ENCODE results near the gene GLB1L3. TPM values are rescaled to one million over a fixed set of nuclear protein-coding genes. Genes with fewer than 3 reads are reported as not detected.
"Not testable (repeated sequence)": the region's sequence is repeated elsewhere in the genome, so short reads cannot be mapped to it uniquely, and the experiment has no call there.

Gene GLB1L3
- total RNA-seq, 1 donor from 2014 or later = 10.9 TPM

DNA sequence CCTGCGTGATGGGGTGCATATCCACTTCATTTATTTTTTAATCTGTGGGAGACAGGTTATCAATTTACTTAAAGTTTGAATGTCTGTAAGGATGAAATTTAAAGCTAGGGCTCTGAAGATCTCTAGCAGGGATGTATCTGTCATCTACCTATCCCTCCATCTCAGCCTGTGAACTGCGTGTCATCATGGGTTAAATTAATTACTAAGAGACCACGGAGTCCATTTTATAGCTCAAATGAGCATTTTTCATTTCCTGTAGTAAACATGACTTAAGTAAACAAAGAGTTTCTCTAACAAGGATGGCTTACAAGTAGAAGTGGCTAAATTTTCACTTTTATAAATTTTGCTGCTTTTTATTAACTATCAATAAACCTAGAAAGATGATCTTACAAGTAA, 2.9 kb upstream of the GLB1L3 start:
- intact Hi-C loops (cut with micrococcal nuclease) = no loop called here

- intact Hi-C loops (cut with micrococcal nuclease) = loop anchor here (1.0 to 5.0 kb wide), 5 partner anchors 22 to 206 kb away; partner anchors contain the start of genes ACAD8, B3GAT1, GLB1L2 and JAM3
Observed at GRCh38 chr11:134275188-134275533, 1.0 kb upstream of the GLB1L3 start.

DNA sequence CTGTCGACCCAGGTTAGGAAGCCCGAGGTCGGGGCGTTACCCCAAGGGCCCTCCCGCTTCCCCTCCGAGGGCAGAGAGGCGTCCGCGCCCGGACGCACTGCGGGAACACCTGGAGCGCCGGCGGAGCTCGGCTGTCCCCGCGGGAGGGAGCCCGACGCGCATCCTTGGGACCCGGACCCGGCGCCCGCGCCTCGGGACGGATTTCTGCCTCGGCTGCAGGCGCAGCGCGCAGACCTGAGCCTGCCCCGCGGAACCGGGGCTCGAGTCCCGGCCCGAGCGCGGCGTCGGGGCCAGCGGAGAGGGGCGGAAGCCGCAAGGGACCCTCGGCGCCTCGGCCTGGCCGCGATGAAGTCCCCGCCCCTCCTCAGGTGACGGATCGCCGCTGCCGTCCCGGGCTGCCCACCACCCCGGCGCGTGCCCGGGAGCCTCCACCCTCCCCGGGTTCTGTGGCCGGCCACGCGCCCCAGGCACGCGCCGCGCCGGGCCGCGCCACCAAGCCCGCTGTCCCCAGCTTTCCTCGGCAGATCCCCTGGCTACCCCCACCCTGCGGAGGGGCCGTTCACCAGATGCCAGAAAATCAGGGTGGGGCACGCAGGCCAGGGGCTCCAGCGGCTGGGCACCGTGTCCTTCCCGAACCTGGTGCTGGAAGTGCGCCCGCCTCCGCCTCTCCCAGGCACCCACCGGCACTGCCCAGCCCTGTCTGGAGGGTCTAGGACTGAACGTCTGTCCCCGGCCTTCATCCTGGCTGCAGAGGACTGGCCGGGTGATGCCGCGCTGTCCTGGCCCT, 410 bp downstream of the GLB1L3 start:
- intact Hi-C loops (cut with micrococcal nuclease) = loop anchor here (1.0 to 5.0 kb wide), 5 partner anchors 14 to 328 kb away; partner anchors contain the start of genes B3GAT1 and VPS26B

GRCh38 chr11:134277183-134278001, 1.2 kb downstream of the GLB1L3 start:
- intact Hi-C loops (cut with micrococcal nuclease) = loop anchor here (5.0 kb wide), 1 partner anchor 135 kb away; the partner anchor contains the start of gene B3GAT1

- intact Hi-C loops (cut with micrococcal nuclease) = loop anchor here (5.0 kb wide), 1 partner anchor 134 kb away; the partner anchor contains the start of gene B3GAT1
Observed at GRCh38 chr11:134278356-134278755, 2.2 kb downstream of the GLB1L3 start.

- intact Hi-C loops (cut with micrococcal nuclease) = not testable (repeated sequence)
Observed at GRCh38 chr11:134281635-134282034, 5.5 kb downstream of the GLB1L3 start.

DNA sequence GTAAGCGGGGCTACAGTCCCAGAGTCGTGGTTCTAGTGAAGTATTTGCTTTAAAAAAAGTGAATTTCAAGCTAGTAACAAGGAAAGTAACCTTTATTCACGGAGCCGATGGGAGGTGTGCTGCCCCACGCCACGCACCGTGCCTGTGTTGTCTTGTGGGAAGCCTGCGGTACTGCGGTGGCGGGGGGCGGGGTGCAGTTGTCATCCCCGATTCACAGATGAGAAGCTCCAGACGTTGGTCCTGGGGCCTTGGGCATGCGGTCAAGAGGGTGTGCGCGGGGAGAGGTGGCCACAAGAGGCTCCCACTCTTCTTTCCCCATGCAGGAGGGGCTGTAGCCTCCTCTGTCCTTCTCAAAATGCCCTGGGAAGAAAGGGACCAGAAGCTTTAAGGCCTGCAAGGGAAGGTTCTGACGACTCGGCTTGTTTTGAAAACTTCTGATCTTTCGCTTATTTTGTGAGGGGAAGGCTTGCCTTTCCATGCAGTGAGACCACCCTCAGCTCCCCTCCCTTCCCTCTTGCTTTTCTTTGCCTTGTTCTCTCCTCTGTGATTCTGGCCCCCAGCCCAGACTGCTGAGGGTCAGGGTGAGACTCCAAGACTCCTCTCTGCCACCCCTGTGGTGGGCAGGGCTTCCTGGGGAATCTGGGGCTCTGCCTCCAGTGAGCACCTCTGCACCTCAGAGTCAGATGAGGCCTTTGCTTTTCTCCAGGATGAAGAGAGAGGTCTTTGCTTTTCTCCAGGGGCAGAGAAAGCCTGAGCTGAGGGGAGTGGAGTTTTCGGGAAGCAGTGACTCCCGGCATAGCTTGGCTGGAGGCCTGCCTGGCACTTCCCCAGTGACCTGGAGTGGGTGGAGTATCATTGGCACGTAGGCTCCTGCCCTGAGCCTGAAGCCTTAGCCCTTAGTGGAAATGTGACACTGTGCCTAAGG, 6.2 kb downstream of the GLB1L3 start:
- intact Hi-C loops (cut with micrococcal nuclease) = no loop called here

- intact Hi-C loops (cut with micrococcal nuclease) = no loop called here
Observed at GRCh38 chr11:134283461-134284230, 7.5 kb downstream of the GLB1L3 start.

DNA sequence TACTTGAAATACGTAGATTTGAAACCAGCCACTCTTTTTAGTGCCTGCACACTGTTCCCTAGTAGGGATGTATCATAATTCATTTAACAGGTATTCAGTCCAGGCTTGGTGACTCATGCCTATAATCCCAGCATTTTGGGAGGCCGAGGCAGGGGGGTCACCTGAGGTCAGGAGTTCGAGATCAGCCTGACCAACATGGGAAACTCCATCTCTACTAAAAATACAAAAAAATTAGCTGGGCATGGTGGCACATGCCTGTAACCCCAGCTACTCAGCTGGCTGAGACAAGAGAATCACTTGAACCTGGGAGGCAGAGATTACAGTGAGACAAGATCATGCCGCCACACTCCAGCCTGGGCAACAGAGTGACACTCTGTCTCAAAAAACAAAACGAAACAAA, 8.2 kb downstream of the GLB1L3 start:
- intact Hi-C loops (cut with micrococcal nuclease) = not testable (repeated sequence)

DNA sequence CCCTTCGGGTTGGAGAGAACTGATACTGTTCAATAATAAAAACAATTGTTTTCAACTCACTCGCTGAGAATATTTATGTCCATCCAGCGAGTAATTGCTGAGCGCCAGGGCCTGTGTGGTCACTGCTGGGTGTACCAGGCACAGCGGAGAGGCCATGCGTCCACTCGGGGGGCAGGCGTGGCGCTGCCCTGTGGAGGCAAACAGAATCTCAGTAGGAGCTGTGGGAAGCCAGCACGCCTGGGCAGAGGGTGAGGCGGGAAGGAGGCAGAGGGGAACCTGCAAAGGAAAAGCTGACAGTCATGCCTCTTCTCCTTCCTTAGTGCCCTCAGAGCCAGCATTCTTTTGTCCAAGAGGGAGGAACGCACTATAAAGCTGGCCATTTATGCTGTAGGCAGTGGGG, 11.4 kb downstream of the GLB1L3 start:
- intact Hi-C loops (cut with micrococcal nuclease) = no loop called here

- intact Hi-C loops (cut with micrococcal nuclease) = no loop called here
Observed at GRCh38 chr11:134288486-134288885, 12.3 kb downstream of the GLB1L3 start.

GRCh38 chr11:134289167-134289566, 13.0 kb downstream of the GLB1L3 start:
- intact Hi-C loops (cut with micrococcal nuclease) = no loop called here

DNA sequence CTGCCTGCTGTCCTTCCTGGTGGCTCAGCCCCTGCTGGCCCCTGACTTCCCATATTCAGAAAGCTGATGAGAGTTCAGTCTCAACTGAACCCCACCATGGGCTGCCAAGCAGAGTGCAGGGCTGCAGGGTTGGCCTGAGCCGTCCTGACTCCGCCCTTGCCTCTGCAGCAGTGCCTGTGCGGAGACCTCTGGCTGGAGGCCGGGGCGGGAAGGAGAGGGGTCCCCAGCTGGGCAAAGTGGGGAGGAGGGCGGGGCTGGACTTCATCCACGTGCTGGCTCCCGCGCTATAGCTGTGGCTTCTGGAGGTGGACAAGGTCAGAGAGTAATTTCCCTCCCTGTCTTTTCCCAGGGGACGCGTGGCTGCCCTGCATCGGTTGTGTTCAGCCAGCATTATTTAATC, 13.6 kb downstream of the GLB1L3 start:
- intact Hi-C loops (cut with micrococcal nuclease) = no loop called here

GRCh38 chr11:134290646-134291045, 14.5 kb downstream of the GLB1L3 start:
- intact Hi-C loops (cut with micrococcal nuclease) = no loop called here

DNA sequence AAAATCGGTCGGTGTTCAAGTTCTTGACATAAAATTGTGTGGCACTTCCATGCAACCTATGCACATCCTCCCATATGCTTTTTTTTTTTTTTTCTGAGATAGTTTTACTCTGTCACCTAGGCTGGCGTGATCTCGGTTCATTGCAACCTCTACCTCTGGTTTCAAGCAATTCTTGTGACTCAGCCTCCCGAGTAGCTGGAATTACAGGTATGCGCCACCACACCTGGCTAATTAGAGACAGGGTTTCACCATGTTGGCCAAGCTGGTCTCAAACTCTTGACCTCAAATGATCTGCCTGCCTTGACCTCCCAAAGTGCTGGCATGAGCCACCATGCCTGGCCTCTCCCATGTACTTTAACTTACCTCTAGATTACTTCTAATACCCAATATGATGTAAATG, 15.0 kb downstream of the GLB1L3 start:
- intact Hi-C loops (cut with micrococcal nuclease) = no loop called here

DNA sequence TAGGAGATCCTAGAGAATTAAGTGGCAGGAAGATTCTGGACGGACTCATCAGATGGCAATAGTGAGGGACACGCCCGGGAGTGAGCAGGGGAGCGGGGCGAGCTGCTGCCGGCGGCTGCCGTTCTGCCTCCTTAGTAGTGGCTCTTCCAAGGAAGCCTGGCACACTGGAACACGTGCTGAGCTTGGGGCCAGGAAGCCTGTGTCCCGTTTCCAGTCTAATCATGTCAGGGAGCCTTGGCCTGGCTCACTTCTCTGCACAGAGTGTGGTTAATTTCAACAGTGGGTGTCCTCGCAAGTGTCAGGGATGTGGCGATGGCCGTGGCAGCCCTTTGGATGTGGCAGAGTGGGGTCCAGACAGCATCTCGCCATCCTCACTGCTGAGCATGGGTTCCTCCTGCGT, 16.5 kb downstream of the GLB1L3 start:
- intact Hi-C loops (cut with micrococcal nuclease) = no loop called here

GRCh38 chr11:134293119-134294113, 17.2 kb downstream of the GLB1L3 start:
- intact Hi-C loops (cut with micrococcal nuclease) = no loop called here

GRCh38 chr11:134294664-134295063, 18.5 kb downstream of the GLB1L3 start:
- intact Hi-C loops (cut with micrococcal nuclease) = no loop called here

GRCh38 chr11:134312223-134312622, 36.0 kb downstream of the GLB1L3 start:
- intact Hi-C loops (cut with micrococcal nuclease) = no loop called here
